Suppressor macrophage treated with lipopolysaccharide for 4 hours (primary cell): ENCODE data around the gene SDF4.

Experiments used
- DNase-seq: peaks from one replicate; pipeline ENCODE4 v3.0.0-alpha.2; 2020

SDF4 gene

DNA sequence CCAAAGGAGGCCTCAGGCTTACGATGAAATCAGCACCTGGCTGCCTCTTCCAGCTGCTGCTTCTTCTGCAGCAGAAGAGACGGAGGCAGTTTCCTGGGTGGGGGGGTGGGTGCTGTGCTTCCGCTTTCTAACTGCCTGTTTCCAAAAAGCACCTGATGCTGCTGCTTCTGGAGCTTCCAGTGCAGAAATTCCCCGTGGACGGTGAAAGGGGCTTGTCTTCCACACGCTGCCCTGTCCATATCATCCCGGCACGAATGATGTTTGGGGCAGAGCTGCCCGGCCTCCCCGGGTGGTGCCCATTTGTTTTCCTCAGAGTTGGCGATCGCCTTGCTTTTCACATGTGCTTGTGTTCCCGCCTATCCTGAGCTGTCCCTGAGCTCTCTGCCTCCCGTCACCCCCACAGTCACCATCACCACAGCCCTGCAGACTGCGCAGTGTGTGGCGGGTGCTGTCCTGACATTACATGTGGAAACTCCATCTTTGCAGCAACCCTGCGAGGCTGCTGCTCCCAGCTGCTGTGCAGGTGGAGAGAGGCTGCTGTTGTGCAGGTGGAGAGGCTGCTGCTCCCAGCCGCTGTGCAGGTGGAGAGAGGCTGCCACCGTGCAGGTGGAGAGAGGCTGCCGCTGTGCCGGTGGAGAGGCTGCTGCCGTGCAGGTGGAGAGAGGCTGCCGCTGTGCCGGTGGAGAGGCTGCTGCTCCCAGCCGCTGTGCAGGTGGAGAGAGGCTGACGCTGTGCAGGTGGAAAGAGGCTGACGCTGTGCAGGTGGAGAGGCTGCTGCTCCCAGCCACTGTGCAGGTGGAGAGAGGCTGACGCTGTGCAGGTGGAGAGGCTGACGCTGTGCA is 56.4 kb downstream of the SDF4 start:
- DNase-seq, result no peak

DNA sequence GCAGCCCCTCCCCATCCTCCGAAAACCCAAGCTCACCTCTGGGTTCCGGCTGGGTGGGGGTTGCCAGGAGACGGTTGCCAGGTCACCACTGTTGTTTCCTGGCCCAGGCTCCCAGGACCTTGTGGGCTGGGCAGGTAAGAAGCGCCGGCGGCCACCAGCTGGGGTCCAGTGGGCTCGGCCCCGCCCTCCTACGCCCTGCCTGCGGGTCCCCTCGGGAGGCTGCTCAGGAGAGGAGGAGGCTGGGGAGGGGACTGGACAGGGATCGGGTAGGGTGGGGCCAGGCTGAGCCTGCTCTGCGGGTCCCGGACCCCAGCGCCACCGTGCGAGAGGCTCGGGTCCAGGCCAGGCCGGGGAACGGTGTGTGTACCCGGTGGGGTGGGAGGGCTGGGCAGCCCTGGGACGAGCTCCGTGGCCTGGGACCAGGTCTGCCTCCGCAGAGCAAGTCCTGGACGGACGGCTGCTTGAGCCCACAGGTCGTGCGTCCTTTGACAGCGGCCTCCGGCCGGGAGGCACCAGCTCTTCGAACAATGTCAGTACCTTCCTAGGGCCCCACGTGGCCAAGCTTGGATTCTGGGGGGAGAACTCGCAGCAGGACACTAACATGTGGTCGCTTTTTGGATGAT is 57.9 kb downstream of the SDF4 start, which contains the start of gene TTLL10:
TSS of gene TTLL10 (plus strand) at position 88 of the 623 bp plus-strand sequence. CDS start 5,336 bp downstream, outside the sequence.
- DNase-seq, result no peak

DNA sequence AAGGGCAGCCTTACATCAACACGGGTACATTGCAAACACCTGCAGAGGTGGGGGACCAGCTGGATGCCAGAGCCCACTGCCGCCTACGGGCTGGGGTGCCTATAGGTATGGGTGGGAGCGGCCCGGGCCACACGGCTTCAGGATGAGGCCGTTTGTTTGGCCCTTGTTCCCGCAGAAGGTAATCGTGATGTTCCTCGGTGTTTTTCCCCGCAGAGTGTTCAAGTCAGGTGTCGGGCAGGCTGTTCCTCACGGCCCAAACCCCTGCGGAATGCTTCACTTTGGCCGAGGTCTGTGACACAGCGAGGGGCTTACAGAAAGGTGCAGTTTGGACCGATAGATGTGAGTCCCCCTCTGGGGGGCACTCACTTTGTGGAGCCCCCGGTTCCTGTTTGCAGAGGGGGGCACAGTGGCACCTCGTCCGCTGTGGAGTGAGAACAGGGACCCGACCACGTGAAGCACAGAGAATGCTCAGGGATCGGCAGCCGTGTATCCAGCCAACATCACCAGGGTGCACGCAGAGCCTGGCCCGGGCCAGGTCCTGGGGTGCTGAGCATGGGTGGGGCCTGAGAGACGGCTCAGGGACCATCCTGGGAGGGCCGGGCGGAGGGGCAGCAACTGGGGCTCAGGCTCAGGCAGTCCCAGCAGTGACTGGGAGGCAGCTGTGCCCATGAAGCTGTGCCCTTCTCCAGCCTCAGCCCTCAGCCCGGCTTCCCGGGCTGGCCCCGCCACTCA is 58.6 kb downstream of the SDF4 start:
- DNase-seq, result no peak

DNA sequence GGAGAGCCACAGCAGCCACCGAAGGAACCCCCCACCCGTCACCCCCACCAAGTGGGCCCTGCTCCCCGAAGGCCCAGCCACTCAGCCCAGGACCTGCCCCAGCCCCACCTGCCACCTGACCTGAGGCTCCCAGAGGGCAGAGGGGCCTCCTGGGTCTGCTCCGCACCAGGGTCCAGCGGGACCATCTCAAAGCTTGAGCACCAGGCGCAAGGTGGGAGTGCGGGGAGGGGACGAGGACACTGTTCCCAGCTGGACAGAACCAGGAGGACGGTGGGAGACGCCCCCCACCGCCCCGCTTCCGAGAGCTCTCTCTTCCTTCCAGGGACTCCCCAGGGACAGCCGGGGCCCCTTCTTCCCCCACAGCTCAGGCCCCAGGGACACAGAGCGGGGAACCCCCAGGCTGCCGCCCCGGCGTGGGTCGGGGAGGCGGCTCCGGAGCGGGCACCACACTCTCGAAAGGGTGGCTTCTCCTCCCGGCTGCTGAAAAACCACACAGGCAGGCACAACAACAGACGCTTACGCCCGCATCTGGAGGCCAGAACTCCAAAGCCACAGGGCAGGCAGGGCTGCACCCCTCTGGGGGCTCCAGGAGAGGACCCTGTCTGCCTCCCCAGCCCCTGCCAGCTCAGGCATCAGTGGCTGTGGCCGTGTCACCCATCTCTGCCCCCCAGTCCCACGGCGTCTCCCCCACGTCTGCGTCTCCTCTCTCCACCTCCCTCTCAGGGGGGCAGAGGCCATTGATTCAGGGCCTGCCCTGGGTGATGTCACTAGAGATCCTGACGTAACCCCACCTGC is 60.1 kb downstream of the SDF4 start:
- no peak for DNase-seq

DNA sequence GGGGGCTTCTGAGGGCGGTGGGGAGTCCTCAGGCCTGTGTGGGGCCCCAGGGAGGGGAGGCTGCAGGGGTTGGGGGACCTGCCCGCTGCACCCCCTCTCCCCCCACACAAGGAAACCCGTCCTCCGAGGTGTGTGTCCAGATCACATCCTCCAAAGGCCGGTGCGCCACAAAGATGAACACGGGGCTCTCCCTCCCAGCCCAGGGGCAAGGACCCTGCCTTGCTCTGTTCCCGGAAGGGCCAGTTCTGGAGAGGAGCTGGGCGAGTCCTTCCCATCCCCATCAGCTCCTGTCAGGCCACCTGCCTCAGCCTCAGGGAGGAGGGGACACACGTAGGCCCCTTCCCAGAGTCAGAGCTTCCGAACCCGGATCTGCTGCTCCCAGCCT is 60.6 kb downstream of the SDF4 start:
- DNase-seq, result no peak

DNA sequence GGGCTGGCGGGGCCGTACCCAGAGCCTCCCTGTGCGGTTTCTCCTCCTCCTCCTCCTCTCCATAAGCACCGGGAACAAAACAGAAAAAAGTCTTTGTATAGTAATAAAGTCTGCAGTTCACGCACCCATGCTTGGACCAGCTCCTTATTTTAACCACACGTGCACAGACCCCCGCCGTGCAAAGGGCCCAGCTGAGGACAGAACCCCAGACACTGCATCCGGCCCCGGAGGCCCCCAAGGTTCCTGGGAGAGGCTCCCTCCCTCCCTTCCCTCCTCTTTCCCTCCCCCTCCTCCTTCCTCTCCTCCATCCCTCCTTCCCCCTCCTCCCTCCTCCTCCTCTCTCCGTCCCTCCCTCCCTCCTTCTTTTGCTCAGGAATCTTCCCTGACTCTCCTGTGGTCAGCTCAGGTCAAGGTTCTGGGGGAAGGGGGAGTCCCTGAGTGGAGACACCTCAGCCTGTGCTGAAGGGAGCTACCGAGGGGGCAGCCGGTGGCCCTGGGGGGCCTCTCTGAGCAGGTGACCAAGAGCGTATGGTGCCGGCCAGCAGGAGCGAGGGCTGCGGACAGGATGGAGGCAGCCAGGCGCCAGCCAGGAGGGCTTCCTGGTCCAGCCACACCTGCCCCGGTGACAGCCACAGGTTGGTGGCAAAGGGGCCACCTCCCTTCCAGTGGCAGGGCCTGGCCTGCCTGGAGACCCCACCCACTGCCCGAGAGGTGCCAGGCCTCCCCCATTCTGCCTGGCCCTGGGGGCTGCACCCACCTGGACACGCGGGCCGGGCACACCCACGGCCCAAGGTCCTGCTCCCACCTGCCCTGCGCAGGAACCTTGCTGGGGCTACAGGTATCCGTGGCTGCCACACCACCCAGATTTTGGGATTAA is 61.3 kb downstream of the SDF4 start:
- DNase-seq, result no peak

DNA sequence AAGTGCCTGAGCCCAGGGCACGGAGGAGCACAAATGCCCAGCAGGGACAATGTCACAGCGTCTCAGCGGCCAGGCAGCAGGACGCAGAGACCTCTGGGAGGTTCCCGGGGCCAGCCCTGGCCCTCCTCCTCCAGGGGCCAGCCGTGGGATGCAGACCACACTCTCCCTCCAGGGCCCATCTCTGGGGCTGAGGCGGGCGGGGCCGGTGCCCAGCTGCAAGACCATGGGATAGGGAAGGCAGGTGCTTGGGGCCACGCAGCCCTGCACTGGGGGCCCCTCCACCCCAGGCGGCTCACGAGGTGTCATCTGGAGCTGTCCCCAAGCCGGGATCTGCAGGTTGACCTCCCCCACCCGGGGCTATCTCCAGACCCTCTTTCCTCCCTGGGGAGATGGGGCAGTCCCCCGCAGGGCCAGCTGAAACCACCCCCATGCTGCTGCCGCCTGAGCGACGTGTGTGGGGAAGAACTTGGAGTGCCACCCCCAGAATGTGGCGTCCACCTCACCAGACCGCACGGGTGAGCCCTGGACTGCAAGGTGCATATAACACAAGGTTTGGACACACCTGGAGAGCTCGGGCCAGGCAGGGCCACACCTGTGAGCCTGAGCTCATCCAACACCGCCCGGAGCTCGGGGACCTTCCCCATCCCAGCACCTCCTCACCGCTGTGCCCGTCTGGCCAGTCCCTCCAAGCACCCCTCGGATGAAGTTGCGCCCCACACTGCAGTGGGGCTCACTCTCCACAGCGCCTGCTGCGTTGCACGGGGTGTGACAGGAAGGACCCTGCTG is 62.2 kb downstream of the SDF4 start:
- no peak for DNase-seq

DNA sequence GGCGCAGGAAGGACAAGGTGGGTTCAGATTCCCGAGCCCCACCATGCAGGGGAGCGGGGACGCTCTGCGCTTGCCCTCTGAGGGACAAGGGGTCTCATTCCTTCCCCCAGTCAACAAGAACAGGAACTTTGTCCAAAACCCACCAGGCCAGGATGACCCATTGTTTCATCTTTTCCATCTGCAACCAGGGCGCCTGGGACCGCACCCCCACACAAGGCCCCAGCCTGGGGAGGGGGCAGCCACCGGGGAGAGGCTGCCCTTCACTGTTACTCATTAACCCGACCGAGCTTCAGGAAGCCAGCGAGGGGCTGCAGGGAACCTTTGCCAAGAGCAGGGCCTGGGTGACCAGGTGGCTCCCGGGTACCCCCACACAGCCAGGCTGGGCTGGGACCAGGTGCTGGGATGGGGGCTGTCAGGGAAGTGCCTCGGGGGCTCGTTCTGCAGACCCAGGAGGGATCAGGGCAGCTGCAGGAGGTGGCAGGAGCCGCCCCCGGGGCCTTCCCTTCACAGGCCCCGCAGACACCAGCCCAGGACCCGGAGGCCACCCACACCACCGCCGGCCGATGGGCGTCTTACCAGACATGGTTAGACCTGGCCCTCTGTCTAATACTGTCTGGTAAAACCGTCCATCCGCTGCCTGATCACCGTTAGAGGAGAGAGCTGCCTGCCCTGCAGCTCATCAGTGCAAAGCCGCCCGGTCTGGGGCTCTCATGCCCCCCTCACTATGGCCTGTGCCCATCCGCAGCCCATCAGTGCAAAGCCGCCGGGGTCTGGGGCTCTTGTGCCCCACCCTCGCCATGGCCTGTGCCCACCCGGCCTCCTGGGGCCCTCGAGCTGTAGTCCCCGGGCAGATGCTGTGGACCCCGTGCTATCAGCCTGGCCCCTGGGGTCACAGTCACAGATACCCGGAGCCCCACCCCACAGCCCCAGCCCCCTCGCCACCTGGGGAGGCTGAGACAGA is 63.1 kb downstream of the SDF4 start:
- no peak for DNase-seq

DNA sequence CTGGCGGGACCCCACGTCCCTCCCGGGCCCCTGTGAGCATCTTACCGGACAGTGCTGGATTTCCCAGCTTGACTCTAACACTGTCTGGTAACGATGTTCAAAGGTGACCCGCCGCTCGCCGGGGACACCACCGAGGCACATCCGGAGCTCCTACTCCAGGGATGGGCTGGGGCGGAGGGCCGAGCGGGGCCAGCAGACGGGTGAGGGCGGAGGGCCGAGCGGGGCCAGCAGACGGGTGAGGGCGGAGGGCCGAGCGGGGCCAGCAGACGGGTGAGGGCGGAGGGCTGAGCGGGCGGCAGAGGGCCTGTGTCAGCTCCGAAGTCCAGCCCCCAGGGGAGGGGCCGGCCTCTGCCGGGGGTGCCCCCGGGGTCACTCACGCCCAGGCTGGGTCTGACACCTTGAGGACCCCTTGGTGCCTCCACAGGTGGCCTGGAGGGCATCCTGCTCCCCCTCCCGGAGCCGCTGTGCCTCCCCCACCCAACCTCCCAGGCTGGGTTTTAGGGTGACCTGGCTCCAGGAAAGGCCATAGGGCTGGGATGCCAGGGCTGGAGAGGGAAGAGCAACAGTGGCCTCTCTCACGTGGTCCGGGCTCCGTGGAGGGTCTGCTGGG is 63.9 kb downstream of the SDF4 start:
- DNase-seq, result no peak

DNA sequence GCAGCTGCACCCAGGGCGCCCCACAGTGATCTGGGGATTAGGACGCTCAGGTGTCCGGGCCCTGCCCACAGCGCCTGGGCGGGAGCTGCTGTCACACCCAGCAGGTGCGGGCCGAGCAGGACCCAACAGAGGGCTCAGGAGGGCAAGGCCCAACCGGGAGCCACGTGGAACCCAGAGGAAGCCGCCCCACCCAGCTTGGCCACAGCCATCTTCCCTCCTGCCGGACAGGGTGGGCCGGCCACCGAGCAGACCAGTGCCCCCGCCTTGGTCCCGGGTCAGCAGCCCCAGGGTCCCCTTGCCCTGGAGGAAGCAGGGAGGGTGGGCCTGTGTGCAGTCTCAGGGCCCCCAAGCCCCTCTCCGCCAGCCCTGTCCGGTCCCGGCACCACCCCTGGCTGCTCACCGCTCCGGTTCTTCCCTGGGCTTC is 64.4 kb downstream of the SDF4 start:
- DNase-seq, result no peak
